D721Med (cell line): ENCODE results near the gene PCBP3.
"Not testable (repeated sequence)": the region's sequence is repeated elsewhere in the genome, so short reads cannot be mapped to it uniquely, and the experiment has no call there.

Experiments
- DNase-seq: peaks from one replicate; pipeline ENCODE4 v3.0.0; 2011; ENCODE audit warnings: low spot score; ENCODE audit not compliant: insufficient read length
- FAIRE-seq: peaks from 2 replicates; lab custom pipeline; 2011; peaks lifted over from hg19 to GRCh38; lab: Jason Lieb, UNC
- TF ChIP-seq, protein P1 (sequence below): IDR thresholded peaks from 2 replicates; pipeline ENCODE4 v1.5.1; 2012; ENCODE audit warnings: mild to moderate bottlenecking, control low read depth; ENCODE audit not compliant: insufficient read depth; ENCODE audit errors: missing control alignments

Gene PCBP3

DNA sequence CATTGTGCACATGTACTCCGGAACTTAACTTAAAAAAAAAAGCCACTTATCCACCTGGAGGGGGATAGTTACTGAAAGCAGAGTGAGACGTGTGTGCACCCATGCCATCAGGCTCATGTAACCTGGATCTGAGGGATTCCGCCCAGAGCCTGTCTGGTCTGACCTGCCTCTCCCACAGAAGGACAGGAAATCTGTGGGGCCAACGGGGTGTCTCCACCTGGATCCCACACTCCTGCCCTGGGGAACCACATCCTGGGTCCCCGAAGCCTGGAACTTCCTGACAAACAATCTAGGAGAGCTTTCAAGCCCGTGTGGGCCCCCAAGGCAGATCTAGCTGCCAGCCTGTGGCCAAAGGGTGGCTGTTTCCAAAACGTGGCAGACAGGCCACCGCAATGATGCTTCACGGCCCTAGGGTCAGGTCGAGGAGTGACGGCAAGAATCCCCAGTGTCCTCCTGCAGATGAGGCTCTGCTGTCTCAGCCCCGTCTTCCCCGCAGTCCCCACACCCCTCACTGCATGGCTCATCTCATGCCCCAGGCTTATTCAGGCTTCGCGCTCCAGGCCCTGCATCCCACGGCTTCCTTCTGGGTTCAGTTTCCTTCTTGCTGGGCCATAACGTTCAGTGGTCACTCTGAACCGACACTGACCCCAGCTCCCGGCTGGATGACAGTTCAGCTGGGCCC lies 21.0 kb upstream of the PCBP3 start:
- FAIRE-seq = no peak
- no peak for DNase-seq

DNA sequence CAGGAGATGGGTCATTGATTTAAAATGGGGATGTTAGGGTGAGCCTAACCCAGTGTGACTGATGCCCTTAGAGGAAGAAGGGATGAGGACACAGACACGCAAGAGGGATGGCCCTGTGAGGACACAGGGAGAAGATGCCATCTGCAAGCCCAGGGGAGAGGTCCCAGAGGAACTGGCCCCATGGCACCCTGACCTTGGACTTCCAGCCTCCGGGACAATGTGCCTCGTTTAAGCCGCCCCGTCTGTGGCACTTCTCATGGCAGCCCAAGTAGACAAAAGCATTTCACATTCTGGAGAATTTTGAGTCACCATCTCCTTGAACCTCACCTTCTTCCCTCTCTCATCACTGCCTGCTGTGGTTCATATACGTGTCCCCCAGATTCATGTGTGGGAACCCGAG lies 20.1 kb upstream of the PCBP3 start:
- DNase-seq (no peak), FAIRE-seq (no peak)
- TF ChIP-seq, protein P1, sequence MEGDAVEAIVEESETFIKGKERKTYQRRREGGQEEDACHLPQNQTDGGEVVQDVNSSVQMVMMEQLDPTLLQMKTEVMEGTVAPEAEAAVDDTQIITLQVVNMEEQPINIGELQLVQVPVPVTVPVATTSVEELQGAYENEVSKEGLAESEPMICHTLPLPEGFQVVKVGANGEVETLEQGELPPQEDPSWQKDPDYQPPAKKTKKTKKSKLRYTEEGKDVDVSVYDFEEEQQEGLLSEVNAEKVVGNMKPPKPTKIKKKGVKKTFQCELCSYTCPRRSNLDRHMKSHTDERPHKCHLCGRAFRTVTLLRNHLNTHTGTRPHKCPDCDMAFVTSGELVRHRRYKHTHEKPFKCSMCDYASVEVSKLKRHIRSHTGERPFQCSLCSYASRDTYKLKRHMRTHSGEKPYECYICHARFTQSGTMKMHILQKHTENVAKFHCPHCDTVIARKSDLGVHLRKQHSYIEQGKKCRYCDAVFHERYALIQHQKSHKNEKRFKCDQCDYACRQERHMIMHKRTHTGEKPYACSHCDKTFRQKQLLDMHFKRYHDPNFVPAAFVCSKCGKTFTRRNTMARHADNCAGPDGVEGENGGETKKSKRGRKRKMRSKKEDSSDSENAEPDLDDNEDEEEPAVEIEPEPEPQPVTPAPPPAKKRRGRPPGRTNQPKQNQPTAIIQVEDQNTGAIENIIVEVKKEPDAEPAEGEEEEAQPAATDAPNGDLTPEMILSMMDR = no peak

More for the DNA sequence above, 21.0 kb upstream of the PCBP3 start:
- TF ChIP-seq, protein P1 = no peak

DNA sequence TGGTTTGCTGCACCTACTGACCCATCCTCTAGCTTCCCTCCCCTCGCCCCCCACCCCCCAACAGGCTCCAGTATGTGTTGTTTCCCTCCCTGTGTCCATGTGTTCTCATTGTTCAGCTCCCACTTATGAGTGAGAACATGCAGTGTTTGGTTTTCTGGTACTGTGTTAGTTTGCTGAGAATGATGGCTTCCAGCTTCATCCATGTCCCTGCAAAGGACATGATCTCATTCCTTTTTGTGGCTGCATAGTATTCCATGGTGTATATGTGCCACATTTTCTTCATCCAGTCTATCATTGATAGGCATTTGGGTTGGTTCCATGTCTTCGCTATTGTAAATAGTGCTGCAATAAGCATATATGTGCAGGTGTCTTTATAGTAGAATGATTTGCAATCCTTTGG lies 17.4 kb upstream of the PCBP3 start:
- FAIRE-seq, DNase-seq: not testable (repeated sequence)

DNA sequence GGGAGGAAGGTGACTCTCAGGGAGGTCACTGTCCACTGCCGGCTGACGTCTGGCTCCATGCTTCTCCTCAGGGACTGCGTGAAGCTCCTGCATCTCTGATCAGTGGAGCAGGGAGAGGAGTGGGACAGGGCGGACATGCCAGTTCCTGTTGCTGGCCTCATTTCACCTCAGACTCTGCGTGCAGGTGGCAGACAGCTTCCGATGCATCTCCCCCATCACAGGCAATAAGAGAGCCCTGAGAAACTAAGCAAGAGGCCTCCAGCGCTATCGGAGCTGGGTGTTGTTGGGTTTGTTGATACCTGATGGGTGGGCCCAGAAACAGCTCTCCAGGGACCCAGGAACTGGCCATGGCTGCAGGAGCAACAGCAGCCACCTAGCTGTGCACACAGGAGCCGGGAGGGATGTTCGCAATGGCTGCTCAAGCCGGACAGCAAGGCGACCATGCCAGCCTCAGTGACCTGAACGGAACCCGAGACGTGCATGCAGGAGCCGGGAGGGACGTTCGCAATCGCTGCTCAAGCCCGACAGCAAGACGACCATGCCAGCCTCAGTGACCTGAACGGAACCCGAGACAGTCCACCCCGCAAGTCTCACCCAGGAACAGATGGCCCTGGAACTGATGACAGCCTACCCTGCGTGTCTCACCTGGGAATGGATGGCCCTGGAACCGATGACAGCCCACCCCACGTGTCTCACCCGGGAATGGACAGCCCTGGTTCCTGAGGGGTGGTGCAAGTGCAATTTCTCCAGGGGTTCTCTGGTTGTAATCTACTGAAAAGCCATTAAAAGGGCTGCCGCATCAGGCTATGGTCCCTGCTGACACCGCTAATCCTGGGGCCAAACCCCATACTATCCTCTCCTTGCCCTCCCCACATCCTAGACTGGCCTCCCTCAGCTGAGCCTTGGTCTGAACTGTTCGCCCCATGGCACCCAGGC lies 14.2 kb upstream of the PCBP3 start:
- FAIRE-seq = no peak
- TF ChIP-seq, protein P1 = no peak
- no peak for DNase-seq

DNA sequence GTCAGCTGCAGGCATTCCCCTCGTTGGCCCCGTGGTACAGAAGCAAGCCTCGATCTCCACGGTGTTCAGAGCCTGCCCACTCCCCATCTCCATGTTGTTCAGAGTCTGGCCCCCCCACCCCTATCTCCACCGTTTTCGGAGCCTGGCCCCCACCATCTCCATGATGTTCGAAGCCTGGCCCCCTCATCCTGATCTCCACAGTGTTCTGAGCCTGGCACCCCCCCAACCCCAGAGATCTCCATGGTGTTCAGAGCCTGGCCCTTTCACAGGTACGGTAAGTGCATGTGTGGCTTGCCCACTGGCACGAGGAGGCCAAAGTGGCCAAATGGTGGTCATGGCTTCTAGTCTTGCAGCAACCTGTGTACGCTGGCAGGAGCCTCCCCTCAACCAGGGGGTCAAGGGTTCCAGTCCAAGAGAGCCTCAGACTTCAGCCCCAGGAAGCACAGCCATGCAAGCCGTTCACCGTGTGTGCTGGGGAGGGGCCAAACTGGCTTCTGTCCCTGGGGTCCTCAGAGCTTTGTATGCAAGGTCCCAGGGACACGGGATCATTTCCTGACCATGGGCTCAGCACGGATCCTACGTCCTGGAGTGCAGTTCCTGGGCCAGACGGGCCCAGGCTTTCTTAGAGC lies 13.3 kb upstream of the PCBP3 start:
- TF ChIP-seq, protein P1 = no peak
- DNase-seq = no peak
- FAIRE-seq = no peak

DNA sequence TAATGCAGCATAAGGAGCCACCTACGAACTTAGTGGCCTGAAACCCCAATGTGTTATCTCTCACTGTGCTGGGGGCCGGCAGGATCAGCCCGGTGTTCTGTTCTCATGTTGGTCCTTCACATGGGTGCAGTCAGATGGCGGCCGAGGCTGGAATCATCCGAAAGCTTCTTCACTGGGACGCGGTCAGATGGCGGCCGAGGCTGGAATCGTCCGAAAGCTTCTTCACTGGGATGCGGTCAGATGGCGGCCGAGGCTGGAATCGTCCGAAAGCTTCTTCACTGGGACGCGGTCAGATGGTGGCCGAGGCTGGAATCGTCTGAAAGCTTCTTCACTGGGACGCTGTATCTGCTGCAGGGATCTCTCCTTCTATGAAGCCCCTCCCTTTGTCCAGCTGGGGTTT lies 12.6 kb upstream of the PCBP3 start:
- DNase-seq (no peak), FAIRE-seq (no peak)
- TF ChIP-seq, protein P1 = no peak

DNA sequence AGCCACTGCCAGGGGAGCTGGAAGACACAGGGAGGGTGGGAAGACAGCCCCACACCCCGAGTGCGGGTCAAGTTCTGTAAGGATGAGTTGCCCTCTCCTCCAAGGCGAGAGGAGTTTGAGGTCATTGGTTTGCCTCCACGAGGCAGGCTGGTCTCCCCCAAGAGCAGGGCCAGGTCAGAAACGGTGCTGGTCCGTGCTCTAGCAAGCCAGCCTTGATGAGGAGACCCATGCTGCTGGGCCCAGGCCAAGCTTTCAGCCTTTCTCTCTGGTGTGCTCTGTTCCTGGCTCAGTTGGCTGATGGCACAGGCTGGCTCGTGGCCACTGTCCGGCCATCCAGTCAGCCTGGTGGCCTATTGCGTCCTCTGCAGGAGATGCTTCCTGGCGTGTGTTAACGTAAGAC lies 12.0 kb upstream of the PCBP3 start:
- TF ChIP-seq, protein P1 = no peak
- DNase-seq (no peak), FAIRE-seq (no peak)
